Neural progenitor cell (in vitro differentiated cells): ENCODE measurements around the gene TUB.

Source experiments
- CTCF ChIP-seq: fragments of 200-600 bp; sonication (generic); IDR thresholded peaks from 2 replicates; pipeline ENCODE4 v1.5.1; 2017; ENCODE audit warnings: antibody characterized with exemption, mild to moderate bottlenecking
- EZH2phosphoT487 ChIP-seq: fragments of 200-600 bp; sonication (generic); IDR thresholded peaks from 2 replicates; pipeline ENCODE4 v1.6.1; 2017; ENCODE audit warnings: antibody characterized with exemption

- TF ChIP-seq CTCF: no peak
- TF ChIP-seq EZH2phosphoT487: no peak
These were observed 45.7 kb upstream of the TUB start for GRCh38 chr11:8035200-8035855.
